SU-DHL-6 (cell line): ENCODE measurements around the gene LRRN4CL.

Experiments used
- H2AFZ ChIP-seq: fragments of 200-600 bp; sonication (generic); 2 replicates; pipeline ENCODE4 v1.6.1; 2014; ENCODE audit warnings: low read depth, mild to moderate bottlenecking, moderate library complexity, mixed read lengths, antibody characterized with exemption, low read length; ENCODE audit not compliant: severe bottlenecking
- H3F3A ChIP-seq: fragments of 200-600 bp; shearing (Covaris generic); 2 replicates; pipeline ENCODE4 v1.6.0; 2016; ENCODE audit warnings: antibody characterized with exemption, mild to moderate bottlenecking; ENCODE audit not compliant: insufficient read depth
- H3K27ac ChIP-seq: fragments of 200-600 bp; sonication (generic); 2 replicates; pipeline ENCODE4 v1.5.1; 2016; ENCODE audit warnings: low read depth, mild to moderate bottlenecking, low read length, moderate library complexity, mixed read lengths
- H3K27me3 ChIP-seq: fragments of 200-600 bp; sonication (generic), shearing (Covaris generic); 2 replicates; pipeline ENCODE4 v1.6.0; 2014; ENCODE audit warnings: mild to moderate bottlenecking, low read length
- H3K36me3 ChIP-seq: fragments of 200-600 bp; sonication (generic); 2 replicates; pipeline ENCODE4 v1.6.1; 2014; ENCODE audit warnings: mild to moderate bottlenecking, low read length, mixed read lengths
- H3K4me2 ChIP-seq: fragments of 300-600, 200-600 bp; shearing (Covaris generic), sonication (generic); 2 replicates; pipeline ENCODE4 v1.6.0; 2014; ENCODE audit warnings: low read length, low read depth, mild to moderate bottlenecking; ENCODE audit not compliant: poor library complexity, severe bottlenecking
- H3K4me3 ChIP-seq: fragments of 200-600 bp; sonication (generic); 2 replicates; pipeline ENCODE4 v1.5.1; 2014; ENCODE audit warnings: antibody characterized with exemption, low read length, mild to moderate bottlenecking, mixed read lengths; ENCODE audit not compliant: insufficient read depth, poor library complexity, severe bottlenecking
- H3K79me2 ChIP-seq: fragments of 200-600 bp; sonication (generic); 2 replicates; pipeline ENCODE4 v1.6.1; 2014; ENCODE audit warnings: mild to moderate bottlenecking, low read length, moderate library complexity; ENCODE audit not compliant: insufficient read depth
- H3K9ac ChIP-seq: fragments of 200-600 bp; sonication (generic); 2 replicates; pipeline ENCODE4 v1.7.0; 2014; ENCODE audit warnings: mild to moderate bottlenecking, low read length
- H3K9me2 ChIP-seq: fragments of 200-600 bp; sonication (generic); replicated peaks from 2 replicates; pipeline ENCODE4 v1.6.1; 2014; ENCODE audit warnings: low read length; ENCODE audit not compliant: insufficient read depth
- H3K9me3 ChIP-seq: fragments of 200-600 bp; sonication (generic); 2 replicates; pipeline ENCODE4 v1.6.1; 2014; ENCODE audit warnings: low read length, mixed read lengths; ENCODE audit not compliant: insufficient read depth
- H4K20me1 ChIP-seq: fragments of 200-600 bp; sonication (generic); 2 replicates; pipeline ENCODE4 v1.6.1; 2014; ENCODE audit warnings: low read depth, mild to moderate bottlenecking, antibody characterized with exemption, low read length, moderate library complexity, mixed read lengths
- CTCF ChIP-seq: fragments of 200-600 bp; sonication (generic); IDR thresholded peaks from one replicate; pipeline ENCODE4 v1.5.1; 2017; ENCODE audit warnings: antibody characterized with exemption, mild to moderate bottlenecking, low read length, moderate library complexity; ENCODE audit not compliant: insufficient read depth, poor library complexity, severe bottlenecking
- EZH2phosphoT487 ChIP-seq: fragments of 200-600 bp; sonication (generic), shearing (Covaris generic); conservative IDR thresholded peaks from 2 replicates; pipeline ENCODE4 v1.6.1; 2018; ENCODE audit warnings: mild to moderate bottlenecking, antibody characterized with exemption, low read length, moderate library complexity, mixed read lengths

Gene LRRN4CL

DNA sequence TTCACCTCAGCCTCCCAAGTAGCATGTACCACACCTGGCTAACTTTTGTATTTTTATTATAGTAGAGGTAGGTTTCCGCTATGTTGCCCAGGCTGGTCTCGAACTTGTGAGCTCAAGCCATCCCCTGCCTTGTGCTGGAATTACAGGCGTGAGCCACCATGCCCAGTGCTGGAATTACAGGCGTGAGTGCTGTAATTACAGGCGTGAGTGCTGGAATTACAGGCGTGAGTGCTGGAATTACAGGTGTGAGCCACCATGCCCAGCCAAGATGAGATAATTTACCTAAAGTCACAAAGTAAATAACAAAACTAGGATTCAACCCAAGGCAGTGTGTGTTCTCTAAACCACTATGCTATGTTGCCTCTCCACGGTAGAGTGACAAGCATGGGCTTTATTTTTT, 6.8 kb downstream of the LRRN4CL start:
- H3K27ac ChIP-seq: no peak overlapping the region
- H3K9me3 ChIP-seq: no peaks in the 10 kb centered on the region
- no peak overlapping the region for H3K9ac ChIP-seq
- no peak for TF ChIP-seq EZH2phosphoT487
- TF ChIP-seq CTCF: no peak
- no peaks in the 10 kb centered on the region for H3K36me3 ChIP-seq
- no peaks in the 10 kb centered on the region for H4K20me1 ChIP-seq
- H3K4me2 ChIP-seq: no peak overlapping the region
- H2AFZ ChIP-seq: no peak overlapping the region
- no peak overlapping the region for H3K4me3 ChIP-seq
- H3K27me3 ChIP-seq: no peaks in the 10 kb centered on the region
- H3F3A ChIP-seq: peaks cover 10% of the 10 kb centered on the region
- H3K9me2 ChIP-seq: no peaks in the 10 kb centered on the region
- H3K79me2 ChIP-seq: peaks cover 12% of the 10 kb centered on the region; the same call in 1 of the 2 replicates

DNA sequence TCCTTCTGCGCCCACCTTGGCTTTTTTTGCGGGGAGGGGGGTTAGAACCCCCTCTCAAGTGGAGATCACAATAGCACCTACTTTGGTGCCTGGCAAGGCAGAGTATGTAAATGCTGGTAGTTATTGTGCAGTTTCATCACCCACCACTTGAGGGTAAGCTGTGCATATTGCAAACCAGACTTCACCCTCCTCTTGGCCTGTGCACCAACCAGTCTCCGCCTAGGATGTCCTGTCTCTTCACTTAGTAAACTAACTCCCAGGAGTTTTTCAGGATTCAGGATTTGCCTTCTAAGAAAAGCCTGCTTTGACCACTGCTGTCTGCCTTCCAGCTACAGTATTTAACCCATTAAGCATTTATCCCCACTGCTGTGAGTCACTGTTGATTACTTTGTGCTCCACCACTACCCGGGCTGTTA, 8.5 kb downstream of the LRRN4CL start:
- Histone ChIP-seq H3K27ac (peak overlapping the region; percentile 41; the same call in 1 of the 2 replicates), H3K9me3 (no peaks in the 10 kb centered on the region), H3K27me3 (no peaks in the 10 kb centered on the region), H3K9me2 (no peaks in the 10 kb centered on the region), H3K36me3 (no peaks in the 10 kb centered on the region), H4K20me1 (no peaks in the 10 kb centered on the region), H3K4me2 (peak overlapping the region; percentile 23), H3F3A (peaks cover 13% of the 10 kb centered on the region), H3K4me3 (no peak overlapping the region), H3K79me2 (peaks cover 12% of the 10 kb centered on the region; the same call in 1 of the 2 replicates), H2AFZ (peak overlapping the region; percentile 92), H3K9ac (no peak overlapping the region)
- TF ChIP-seq CTCF: peak; percentile 39
- TF ChIP-seq EZH2phosphoT487: no peak

GRCh38 chr11:62678770-62679696, 10.3 kb downstream of the LRRN4CL start, which contains the start of gene UBXN1:
Gene UBXN1, minus strand, starts transcription at chr11:62679073. Its CDS starts 150 bp downstream, at chr11:62678923.
- Histone ChIP-seq H3K9me2 (no peaks in the 10 kb centered on the region), H3K27me3 (no peaks in the 10 kb centered on the region), H3F3A (peaks cover 17% of the 10 kb centered on the region), H3K4me2 (peak within 1 kb of the TSS; percentile 64), H3K27ac (peak within 1 kb of the TSS; percentile 56), H3K9me3 (no peaks in the 10 kb centered on the region), H3K4me3 (peak within 1 kb of the TSS; percentile 90), H3K79me2 (peaks cover 17% of the 10 kb centered on the region; the same call in 1 of the 2 replicates), H2AFZ (peak within 1 kb of the TSS; percentile 57), H4K20me1 (no peaks in the 10 kb centered on the region), H3K36me3 (no peaks in the 10 kb centered on the region), H3K9ac (peak within 1 kb of the TSS; percentile 92)
- TF ChIP-seq CTCF: no peak
- no peak for TF ChIP-seq EZH2phosphoT487
